Anterior cingulate cortex (tissue), 58 donors: ENCODE data around the gene MAU2.
"Not testable (repeated sequence)": the region's sequence is repeated elsewhere in the genome, so short reads cannot be mapped to it uniquely, and the experiment has no call there.

ENCODE experiments used
- DNase-seq, 58 donors: peaks; one replicate each; lab custom pipeline; 2025; lab: John Stamatoyannopoulos, UW

The MAU2 gene

GRCh38 chr19:19379527-19379926 lies 58.9 kb downstream of the MAU2 start:
- no peak for DNase-seq

DNA sequence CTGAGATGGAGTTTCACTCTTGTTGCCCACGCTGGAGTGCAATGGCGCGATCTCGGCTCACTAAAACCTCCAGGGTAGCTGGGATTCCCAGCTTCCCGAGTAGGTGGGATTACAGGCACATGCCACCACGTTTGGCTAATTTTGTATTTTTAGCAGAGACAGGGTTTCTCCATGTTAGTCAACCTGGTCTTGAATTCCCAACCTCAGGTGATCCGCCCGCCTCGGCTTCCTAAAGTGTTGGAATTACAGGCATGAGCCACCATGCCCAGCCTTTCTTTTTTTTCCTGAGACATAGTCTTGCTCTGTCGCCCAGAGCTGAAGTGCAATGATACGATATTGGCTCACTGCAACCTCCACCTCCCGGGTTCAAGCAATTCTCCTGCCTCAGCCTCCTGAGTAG lies 59.7 kb downstream of the MAU2 start:
- DNase-seq, result not testable (repeated sequence)

DNA sequence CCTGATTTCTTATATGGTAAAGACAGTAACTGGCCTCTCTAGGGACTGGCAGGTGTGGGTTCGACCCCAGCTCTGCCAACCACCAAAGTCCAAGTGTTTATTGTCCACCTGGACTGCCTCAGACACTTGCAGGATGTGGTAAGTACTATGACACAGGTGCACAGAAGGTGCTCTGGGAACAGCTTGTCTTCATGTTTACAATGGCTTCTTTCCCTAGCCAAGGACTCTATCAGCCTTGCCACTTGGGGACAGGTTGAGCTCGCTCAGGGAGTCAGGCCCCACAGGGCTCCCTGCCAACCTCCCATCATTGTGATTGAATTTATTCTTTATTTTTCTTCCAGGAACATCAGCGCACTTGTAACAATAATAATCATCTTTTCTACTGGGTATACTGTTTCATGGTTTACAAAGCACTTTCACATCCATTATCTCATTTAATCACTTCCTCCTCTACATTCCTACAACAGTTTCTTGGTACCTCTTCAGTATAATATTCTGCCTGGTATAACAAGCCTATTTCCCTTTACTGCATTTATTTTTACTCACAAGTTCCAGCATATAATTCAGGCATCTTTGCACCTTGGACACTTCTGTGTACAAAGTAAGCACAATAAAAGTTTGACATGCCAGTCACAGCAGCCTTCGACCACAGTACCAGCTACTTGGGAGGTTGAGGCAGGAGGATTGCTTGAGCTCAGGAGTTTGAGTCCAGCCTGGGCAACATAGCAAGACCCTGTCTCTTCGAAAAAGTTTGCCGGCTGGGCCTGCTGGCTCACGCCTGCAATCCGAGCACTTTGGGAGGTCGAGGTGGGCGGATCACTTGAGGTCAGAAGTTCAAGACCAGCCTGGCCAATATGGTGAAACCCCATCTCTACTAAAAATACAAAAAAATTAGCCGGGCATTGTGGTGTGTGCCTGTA lies 60.6 kb downstream of the MAU2 start:
- no peak for DNase-seq

DNA sequence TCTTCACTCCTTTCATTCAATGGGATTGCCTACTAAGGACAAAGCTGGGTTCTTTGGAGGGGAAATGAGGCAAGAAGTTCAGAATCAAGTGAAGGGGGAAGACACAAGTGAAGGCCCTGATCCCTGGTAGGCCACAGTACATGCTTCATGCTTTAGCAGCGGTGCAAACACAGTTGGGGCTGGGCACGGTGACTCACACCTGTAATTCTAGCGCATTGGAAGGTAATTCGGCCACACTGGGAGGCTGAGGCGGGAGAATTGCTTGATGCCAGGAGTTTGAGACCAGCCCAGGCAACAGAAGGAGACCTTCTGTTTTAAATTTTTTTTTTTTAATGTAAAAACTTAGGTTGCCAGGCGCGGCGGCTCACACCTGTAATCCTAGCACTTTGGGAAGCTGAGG lies 61.5 kb downstream of the MAU2 start:
- DNase-seq, result no peak

DNA sequence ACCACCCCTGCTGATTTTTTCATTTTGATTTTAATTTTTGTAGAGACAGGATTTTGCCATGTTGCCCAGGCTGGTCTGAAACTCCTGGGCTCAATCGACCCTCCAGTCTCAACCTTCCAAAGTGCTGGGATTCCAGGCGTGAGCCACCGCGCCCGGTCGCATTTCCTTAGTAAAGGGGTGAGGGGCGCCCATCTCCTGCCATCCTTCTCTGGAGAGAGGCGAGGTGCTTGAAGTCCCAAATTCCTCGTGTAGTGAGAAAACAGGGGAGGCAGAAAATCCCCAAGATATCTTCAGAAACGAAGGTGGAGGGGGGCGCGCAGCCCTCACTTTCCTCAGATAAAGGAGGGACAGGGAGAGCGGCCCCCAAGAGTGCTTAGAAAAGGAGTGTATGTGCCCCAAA lies 63.9 kb downstream of the MAU2 start:
- DNase-seq, result no peak

GRCh38 chr19:19385131-19385895 lies 64.7 kb downstream of the MAU2 start:
- DNase-seq, result peak; percentile 91 to 100 (median 100)

DNA sequence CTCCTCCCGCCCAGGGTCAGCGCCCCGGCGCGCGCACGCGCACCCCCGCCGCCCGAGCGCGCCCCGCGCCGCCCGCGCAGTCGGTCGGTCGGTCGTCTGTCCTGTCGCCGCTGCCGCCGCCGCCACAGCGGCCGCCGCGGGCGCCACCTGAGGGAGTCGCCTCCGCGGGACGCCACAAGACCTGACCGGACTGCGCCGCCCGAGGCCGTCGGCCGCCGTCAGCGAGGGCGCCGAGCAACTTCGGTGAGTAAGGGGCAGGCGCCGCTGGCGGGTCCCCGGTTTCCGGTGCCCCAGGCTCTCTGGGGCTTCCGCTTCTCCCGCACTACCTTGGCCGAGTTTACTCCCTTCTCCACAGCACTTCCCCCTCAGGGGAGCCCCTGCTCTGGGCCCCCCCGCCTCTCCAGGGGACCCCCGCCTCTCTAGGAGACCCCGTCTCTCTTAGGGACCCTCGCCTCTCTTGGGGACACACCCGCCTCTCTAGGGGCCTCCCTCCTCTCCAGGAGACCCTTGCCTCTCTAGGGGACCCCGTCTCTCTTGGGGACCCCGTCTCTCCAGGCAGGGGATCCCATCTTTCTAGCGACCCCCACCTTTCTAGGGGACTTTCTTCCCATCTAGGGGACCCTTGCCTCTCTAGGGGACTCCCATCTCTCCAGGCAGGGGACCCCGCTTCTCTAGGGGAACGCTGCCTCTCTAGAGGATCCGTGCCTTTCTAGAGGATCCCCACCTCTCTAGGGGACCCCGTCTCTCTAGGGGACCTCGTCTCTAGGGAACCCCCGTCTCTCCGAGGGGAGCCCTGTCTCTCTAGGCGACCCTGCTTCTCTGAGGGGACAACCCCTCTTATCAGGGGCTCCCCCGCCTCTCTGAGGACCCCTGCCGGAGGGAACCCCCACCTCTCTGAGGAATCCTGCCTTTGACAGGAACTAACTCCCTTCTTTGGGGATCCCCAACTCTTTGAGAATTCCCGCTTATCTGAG lies 65.6 kb downstream of the MAU2 start:
- peak in 4 of 58 donors; percentile 45 to 60 (median 51) for DNase-seq

DNA sequence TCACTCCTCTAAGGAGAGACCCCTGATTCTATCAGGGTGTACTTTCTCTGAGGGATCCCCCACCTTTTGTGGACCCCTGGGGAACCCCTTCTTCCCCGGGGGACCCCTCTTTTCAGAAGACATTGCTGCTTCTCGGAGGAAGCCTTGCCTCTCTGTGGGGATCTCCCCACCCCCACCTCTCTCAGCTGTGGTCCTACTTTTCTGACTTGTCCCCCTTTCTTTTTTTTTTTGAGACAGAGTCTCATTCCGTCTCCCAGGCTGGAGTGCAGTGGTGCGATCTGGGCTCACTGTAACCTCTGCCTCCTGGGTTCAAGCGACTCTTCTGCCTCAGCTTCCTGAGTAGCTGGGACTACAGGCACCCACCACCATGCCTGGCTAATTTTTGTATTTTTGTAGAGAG lies 66.5 kb downstream of the MAU2 start:
- DNase-seq, result no peak

- no peak for DNase-seq
Observed at GRCh38 chr19:19388568-19389555, 68.2 kb downstream of the MAU2 start.

DNA sequence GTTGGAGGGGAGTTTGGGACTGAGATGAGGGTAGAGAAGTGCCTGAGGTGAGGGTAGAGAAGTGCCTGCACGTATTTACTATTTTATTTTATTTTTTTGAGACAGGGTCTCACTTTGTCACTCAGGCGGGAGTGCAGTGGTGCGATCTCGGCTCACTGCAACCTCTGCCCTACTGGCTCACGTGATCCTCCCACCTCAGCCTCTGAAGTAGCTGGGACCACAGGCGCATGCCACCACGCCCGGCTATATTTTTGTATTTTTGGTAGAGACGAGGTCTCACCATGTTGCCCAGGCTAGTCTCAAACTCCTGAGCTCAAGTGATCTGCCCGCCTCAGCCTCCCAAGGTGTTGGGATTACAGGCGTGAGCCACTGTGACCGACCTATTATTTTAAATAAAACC lies 69.1 kb downstream of the MAU2 start:
- DNase-seq, result not testable (repeated sequence)

DNA sequence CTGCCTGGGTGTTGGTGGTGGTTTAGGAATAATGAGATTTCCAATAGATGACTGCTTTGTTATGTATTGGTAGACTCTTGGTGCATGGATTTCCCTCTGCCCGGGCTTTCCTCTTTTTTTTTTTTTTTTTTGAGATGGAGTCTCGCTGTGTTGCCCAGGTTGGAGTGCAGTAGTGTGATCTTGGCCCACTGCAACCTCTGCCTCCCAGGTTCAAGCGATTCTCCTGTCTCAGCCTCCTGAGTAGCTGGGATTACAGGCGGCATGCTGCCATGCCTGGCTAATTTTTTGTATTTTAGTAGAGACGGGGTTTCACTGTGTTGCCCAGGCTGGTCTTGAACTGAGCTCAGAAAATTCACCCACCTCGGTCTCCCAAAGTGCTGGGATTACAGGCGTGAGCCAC lies 73.7 kb downstream of the MAU2 start:
- not testable (repeated sequence) for DNase-seq

DNA sequence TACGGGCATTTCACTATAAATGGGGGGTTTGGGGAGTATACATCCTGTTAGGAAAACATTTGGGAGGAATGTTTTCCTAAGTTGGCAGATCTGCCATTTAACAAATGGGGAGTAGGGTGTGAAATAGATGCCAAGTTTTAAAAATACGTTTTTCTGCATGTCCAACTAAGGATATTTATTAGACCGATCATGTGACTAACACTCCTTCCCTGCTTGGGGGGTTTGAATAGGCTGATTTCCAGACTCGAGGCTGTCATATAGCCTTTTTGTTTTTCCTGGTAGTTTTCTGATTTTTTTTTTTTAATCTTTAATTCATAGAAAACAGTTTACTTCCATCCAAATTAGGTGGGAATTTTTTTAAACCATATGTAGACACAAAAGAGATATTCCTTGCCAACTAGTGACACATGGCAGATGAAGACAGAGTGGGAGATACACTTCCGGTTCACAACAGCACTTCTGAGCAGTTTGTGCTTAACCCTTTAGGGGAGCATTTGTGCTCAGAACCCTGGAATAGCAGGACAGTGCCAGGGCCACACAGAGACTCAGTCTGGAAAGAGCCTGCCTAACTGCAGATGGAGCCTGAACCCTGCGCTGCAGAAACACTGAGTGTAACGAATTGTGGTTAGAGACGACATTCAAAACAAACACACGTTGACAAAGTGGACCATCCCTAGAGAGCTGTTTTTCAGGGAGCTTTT lies 79.3 kb downstream of the MAU2 start:
- DNase-seq, result no peak

- no peak for DNase-seq
Observed at GRCh38 chr19:19402656-19403372, 82.2 kb downstream of the MAU2 start.

DNA sequence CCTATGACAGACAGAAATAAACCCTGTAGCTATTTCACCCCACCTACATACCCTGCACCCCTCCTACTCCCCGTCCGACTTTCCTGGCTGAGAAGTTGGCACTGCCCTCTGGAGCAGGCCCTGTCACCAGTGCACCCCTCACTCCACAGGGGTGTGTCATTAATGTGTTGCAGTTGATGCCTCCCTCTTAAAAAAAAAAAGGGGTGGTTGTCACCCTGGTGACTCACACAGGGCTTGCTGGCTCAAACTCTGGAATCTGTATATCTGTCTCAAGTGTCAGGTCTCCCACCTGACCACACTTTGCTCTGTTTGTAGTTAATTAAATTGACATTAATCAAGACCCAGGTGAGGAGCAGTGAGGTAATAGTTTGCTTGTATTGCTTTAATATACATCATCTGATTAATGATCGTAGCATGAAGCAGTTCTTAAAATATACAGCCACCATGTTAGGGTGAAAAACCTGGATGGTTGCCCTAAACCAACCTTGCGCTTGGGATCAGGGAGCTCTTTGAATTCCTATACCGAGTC lies 82.8 kb downstream of the MAU2 start:
- DNase-seq, result no peak

- DNase-seq, result peak; percentile 26 to 97 (median 90)
Observed at GRCh38 chr19:19404879-19405860, 84.5 kb downstream of the MAU2 start, which contains the start of gene GATAD2A. TSS of gene GATAD2A (plus strand) at chr19:19405675. CDS start at chr19:19465346, 59,671 bp downstream.
